Forelimb muscle (tissue), 1 donor: ENCODE results near the gene ZNF213. TPM values are rescaled to one million over a fixed set of nuclear protein-coding genes. Genes with fewer than 3 reads are reported as not detected.
A peak's percentile ranks its signal among the peaks of the same experiment; 100 is the strongest.

ENCODE experiments used
- DNase-seq: peaks from one replicate; pipeline ENCODE4 v3.0.0-alpha.2; 2013; ENCODE audit warnings: low read depth
- polyA plus RNA-seq: library from polyadenylated mRNA; unstranded; fragments of 120-200 nt; gene quantifications from one replicate; pipeline ENCODE4 v1.2.1, GENCODE V29; 2013; ENCODE audit not compliant: insufficient read length

The ZNF213 gene
- polyA plus RNA-seq, 1 donor: 12.3 TPM

- DNase-seq: no peak
Observed at GRCh38 chr16:3101018-3101840, 33.6 kb upstream of the ZNF213 start.

DNA sequence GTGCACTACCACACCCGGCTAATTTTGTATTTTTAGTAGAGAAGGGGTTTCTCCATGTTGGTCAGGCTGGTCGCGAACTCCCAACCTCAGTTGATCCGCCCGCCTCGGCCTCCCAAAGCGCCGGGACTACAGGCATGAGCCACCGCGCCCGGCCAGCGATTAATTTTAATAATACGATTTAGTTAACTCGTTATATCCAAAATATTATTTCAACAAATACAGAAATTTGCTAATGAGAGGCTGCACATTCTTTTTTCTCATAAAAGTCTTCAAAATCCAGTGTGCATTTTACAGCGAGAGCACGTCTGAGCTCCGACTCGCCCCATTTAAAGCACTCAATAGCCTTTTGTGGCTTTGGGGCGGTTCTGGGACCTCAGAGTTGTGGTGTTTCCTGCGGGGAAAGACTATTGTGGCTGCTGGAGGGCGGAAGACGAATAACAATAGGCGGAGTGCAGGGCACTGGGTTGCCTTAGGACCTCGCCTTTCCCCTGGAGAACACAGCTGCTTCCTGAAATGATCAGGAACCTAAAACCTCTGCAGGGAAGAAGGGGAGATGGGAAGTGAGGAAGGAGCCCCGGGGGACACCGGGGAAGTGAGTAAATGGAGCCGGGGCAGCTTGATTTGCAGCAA, 32.9 kb upstream of the ZNF213 start:
- no peak for DNase-seq

DNA sequence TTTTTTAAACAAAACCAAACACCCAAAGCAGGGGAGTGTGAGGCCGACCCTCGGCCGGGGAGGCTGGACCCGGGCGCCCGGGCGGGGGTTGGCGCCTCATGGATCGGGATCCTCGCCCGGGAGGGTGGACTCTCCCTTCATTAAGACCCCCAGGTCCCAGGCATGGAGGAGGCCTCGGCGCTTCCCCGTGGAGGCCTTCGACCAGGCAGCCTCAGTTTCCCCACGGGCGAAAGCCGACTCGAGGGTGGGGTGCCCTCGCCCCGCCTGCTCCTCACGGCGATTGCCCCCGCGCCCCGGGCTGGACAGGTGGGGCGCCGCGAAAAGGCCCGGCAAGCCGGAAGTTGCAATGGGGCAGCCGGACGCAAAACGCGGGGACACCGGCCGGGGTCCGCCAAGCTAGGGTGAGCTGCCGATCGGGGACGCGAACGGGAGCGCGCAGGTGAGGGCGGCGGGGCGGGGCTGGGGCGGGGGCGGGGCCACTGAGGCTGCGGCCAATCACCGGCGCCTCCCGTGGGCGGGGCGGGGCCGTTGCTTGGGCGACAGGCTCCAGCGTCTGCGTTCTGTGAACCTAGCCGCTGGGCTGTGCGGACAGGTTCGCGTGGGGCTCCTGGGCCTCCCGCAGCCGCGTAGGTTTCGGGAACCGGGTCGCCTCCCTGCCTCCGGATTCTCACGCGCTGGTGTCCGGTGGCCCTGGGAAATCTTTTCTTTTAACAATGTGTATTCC, 28.5 kb upstream of the ZNF213 start:
- DNase-seq: no peak

DNA sequence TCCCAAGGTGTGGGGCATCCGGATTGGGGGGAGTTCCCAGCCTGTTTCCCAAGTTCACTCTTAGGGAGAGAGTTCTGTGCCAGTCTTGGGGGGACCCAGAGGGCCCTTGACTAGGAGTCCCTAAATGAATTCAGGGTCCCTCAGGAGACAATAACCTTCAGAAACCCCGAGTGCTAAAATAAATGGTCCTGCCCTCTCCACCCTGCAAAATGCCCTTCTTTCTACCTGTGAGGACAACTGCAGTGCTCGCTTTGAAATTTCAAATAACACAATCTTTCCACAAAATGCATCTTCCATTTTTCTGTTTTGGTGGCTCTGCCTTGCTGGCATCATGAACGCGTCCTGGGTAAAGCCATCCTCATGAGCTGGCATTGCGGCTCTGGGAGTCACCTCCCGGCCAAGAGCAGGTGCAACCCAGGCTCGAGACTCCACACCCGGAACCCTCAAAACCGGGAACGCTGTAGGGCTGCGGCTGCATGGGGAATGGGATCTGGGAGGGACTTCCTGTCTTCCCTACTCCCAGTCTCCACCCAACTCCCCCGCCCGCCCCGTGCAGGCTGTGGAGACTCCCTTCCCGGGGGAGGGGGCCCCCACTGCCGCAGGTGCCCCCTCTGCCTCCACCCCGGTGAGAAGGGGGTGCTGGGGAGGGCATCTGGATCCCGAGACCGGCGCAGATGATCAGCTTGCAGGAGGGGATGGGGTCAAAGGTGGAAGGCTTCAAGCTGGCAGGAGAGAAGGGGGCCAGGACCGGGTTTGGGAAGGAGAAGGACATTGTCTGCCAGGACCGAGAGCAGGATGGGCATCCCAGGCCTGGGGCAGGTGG, 22.6 kb upstream of the ZNF213 start, which contains the start of gene ZNF205:
Gene ZNF205, plus strand, starts transcription at position 529 of the 823 bp plus-strand sequence. CDS start 845 bp downstream, outside the sequence.
- no peak for DNase-seq

DNA sequence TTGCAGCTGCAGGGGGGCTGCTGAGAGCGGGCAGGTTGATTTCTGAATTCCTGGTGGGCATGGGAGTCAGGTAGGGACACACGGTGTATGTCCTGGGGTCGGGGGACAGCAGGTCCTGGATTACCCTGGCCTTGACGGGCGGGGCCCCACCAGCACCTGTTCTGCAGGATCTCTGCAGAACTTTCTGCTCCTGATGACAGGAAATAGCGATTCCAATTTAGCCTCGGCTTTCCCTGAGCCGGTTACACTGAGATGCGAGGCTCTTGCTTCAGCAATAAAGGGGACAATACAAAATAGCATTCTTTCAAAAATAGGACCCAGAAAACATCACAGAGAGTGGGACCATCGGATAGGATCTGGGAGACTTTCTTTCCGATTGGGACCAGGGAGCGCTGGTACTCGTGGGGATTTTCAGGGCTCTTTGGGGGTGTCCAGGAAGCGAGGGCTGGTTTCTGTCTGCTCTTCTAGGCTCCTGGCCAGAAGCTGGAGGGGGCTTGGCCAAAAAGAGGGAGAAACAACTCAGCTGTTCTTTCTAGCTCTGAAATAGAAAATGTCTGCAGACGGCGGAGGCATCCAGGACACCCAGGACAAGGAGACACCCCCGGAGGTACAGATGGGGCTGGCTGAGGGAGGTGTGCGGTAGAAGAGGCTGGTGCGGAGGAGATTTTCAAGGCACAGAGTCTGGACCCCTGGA, 21.8 kb upstream of the ZNF213 start:
- no peak for DNase-seq

GRCh38 chr16:3113765-3114479, 20.9 kb upstream of the ZNF213 start:
- DNase-seq: no peak

DNA sequence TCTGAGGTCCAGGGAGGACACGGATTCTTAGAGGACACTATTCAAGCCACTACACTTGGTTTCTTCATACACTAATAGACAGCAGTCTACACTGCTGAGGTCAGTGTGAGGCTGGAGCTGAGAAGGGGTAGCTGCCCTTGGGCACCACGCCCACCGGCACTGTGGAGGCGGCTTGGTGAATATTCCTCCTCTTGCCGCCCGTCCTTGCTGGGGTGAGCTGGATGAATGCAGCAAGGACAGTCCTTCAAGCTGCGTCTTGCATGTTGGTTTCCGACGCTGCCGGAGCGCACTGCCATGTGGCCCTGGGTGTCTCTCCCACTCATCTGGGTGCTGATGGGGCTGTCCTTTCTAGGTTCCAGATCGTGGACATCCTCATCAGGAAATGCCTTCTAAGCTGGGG, 19.8 kb upstream of the ZNF213 start:
- DNase-seq: no peak

GRCh38 chr16:3115561-3115960, 19.3 kb upstream of the ZNF213 start:
- no peak for DNase-seq

- no peak for DNase-seq
Observed at GRCh38 chr16:3118204-3118790, 16.5 kb upstream of the ZNF213 start.

GRCh38 chr16:3118846-3119245, 16.0 kb upstream of the ZNF213 start:
- no peak for DNase-seq

DNA sequence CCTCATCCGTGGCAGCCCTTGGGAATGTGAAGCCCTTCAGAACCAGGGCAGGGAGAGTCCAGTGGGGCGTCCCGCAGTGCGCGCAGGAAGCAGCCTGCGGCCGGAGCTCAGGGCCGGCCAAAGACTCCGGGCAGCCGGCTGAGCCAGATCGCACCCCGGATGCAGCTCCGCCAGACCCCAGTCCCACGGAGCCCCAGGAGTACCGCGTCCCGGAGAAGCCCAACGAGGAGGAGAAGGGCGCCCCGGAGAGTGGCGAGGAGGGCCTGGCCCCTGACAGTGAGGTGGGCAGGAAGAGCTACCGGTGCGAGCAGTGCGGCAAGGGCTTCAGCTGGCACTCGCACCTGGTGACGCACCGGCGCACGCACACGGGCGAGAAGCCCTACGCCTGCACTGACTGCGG, 15.5 kb upstream of the ZNF213 start:
- DNase-seq: no peak

DNA sequence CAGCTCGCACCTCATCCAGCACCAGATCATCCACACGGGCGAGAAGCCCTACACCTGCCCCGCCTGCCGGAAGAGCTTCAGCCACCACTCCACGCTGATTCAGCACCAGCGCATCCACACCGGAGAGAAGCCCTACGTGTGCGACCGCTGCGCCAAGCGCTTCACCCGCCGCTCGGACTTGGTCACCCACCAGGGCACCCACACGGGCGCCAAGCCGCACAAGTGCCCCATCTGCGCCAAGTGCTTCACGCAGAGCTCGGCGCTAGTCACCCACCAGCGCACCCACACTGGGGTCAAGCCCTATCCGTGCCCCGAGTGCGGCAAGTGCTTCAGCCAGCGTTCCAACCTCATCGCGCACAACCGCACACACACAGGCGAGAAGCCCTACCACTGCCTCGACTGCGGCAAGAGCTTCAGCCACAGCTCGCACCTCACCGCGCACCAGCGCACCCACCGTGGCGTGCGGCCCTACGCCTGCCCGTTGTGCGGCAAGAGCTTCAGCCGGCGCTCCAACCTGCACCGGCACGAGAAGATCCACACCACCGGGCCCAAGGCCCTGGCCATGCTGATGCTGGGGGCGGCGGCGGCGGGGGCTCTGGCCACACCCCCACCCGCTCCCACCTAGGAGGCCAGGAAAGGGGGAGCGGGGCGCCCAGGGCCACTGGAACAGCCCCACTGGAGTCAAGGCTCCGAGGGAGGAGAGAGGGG, 15.0 kb upstream of the ZNF213 start:
- no peak for DNase-seq

GRCh38 chr16:3120435-3120834, 14.4 kb upstream of the ZNF213 start:
- DNase-seq: no peak

GRCh38 chr16:3121851-3122467, 12.9 kb upstream of the ZNF213 start:
- DNase-seq: no peak

GRCh38 chr16:3122926-3123570, 11.8 kb upstream of the ZNF213 start:
- no peak for DNase-seq

- peak; percentile 84 for DNase-seq
Observed at GRCh38 chr16:3123986-3124886, 10.6 kb upstream of the ZNF213 start.

DNA sequence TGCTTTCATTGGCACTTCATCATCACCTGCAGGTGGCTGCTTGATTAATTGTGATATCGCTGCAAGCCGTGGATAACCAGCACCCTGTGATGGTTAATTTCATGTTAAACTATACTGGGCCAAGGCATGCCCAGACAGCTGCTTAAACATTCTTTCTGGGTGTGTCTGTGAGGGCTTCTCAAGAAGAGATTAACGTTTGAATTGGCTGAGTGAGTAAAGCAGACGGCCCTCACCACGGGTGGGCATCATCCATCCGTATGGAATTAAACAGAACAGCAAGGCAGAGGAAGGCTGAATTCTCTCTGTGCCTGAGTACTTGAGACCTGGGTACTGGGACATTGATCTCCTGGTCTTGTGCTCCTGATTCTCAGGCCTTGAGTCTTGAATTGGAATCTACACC, 7.1 kb upstream of the ZNF213 start:
- DNase-seq: no peak
